ENCODE measurements around the gene LAMA3. TPM values are rescaled to one million over a fixed set of nuclear protein-coding genes. Genes with fewer than 3 reads are reported as not detected.

LAMA3 gene
- total RNA-seq, 1 donor from 2014 or later = 3.5 TPM

- H3K4me1 ChIP-seq = peaks cover 15% of the 10 kb centered on the region
These were observed 246.6 kb downstream of the LAMA3 start for GRCh38 chr18:23935804-23936203.

GRCh38 chr18:23936381-23936958 lies 247.2 kb downstream of the LAMA3 start:
- peaks cover 21% of the 10 kb centered on the region for H3K36me3 ChIP-seq
- DNase-seq = no peak
- no peaks in the 10 kb centered on the region for H3K9me3 ChIP-seq (replicated peaks)
- no peak overlapping the region for H3K27ac ChIP-seq (replicated peaks)
- no peaks in the 10 kb centered on the region for H3K27me3 ChIP-seq (ENCODE audit: low read depth)
- H3K4me1 ChIP-seq = peaks cover 15% of the 10 kb centered on the region
- no peak overlapping the region for H3K4me3 ChIP-seq
- TF ChIP-seq CTCF (IDR thresholded peaks at IDR 0.05; ENCODE audit: borderline replicate concordance) = no peak
- intact Hi-C loops (cut with micrococcal nuclease) = no loop called here

More at GRCh38 chr18:23935804-23936203, 246.6 kb downstream of the LAMA3 start:
- intact Hi-C loops (cut with micrococcal nuclease) = no loop called here
- Histone ChIP-seq H3K27ac (replicated peaks) (no peak overlapping the region), H3K36me3 (peaks cover 22% of the 10 kb centered on the region), H3K9me3 (replicated peaks) (no peaks in the 10 kb centered on the region), H3K4me3 (no peak overlapping the region), H3K27me3 (ENCODE audit: low read depth) (no peaks in the 10 kb centered on the region)
- DNase-seq = no peak
- no peak for TF ChIP-seq CTCF (IDR thresholded peaks at IDR 0.05; ENCODE audit: borderline replicate concordance)

GRCh38 chr18:23938043-23938756 lies 248.9 kb downstream of the LAMA3 start:
- H3K4me3 ChIP-seq = no peak overlapping the region
- TF ChIP-seq CTCF (IDR thresholded peaks at IDR 0.05; ENCODE audit: borderline replicate concordance) = no peak
- DNase-seq = no peak
- no peaks in the 10 kb centered on the region for H3K27me3 ChIP-seq (ENCODE audit: low read depth)
- H3K4me1 ChIP-seq = peaks cover 15% of the 10 kb centered on the region
- H3K27ac ChIP-seq (replicated peaks) = no peak overlapping the region
- intact Hi-C loops (cut with micrococcal nuclease) = no loop called here
- H3K36me3 ChIP-seq = peaks cover 11% of the 10 kb centered on the region
- no peaks in the 10 kb centered on the region for H3K9me3 ChIP-seq (replicated peaks)

- H3K9me3 ChIP-seq (replicated peaks) = no peaks in the 10 kb centered on the region
- H3K27ac ChIP-seq (replicated peaks) = no peak overlapping the region
- H3K27me3 ChIP-seq (ENCODE audit: low read depth) = no peaks in the 10 kb centered on the region
- no peak for DNase-seq
- no peak for TF ChIP-seq CTCF (IDR thresholded peaks at IDR 0.05; ENCODE audit: borderline replicate concordance)
- peaks cover 9% of the 10 kb centered on the region for H3K36me3 ChIP-seq
- H3K4me3 ChIP-seq = no peak overlapping the region
- peaks cover 15% of the 10 kb centered on the region for H3K4me1 ChIP-seq
- intact Hi-C loops (cut with micrococcal nuclease) = no loop called here
These were observed 249.7 kb downstream of the LAMA3 start for GRCh38 chr18:23938901-23939341.

- Histone ChIP-seq H3K27me3 (ENCODE audit: low read depth) (no peaks in the 10 kb centered on the region), H3K9me3 (replicated peaks) (no peaks in the 10 kb centered on the region), H3K4me1 (peaks cover 15% of the 10 kb centered on the region), H3K36me3 (peaks cover 4% of the 10 kb centered on the region), H3K4me3 (no peak overlapping the region), H3K27ac (replicated peaks) (no peak overlapping the region)
- DNase-seq = no peak
- TF ChIP-seq CTCF (IDR thresholded peaks at IDR 0.05; ENCODE audit: borderline replicate concordance) = no peak
- intact Hi-C loops (cut with micrococcal nuclease) = no loop called here
These were observed 250.1 kb downstream of the LAMA3 start for GRCh38 chr18:23939366-23939765.
